T-helper 2 cell treated with Interferon-gamma antibody and Interleukin-4, amounts not matched to agents 5 μg/mL and 100 μg/mL, for 36 hours (primary cell): ENCODE results near the gene PDE6B.

Experiments used
- DNase-seq: peaks from one replicate; pipeline ENCODE4 v3.0.0; 2021; ENCODE audit warnings: low spot score
- H3K27ac Mint-ChIP-seq: one replicate; pipeline ENCODE4 v1.8.0; 2021; ENCODE audit warnings: mild to moderate bottlenecking, mixed read lengths
- H3K27me3 Mint-ChIP-seq: one replicate; pipeline ENCODE4 v1.8.0; 2021; ENCODE audit warnings: low read depth, mixed read lengths
- H3K36me3 Mint-ChIP-seq: one replicate; pipeline ENCODE4 v1.8.0; 2021; ENCODE audit warnings: low read depth, mixed read lengths
- H3K4me1 Mint-ChIP-seq: one replicate; pipeline ENCODE4 v1.8.0; 2021; ENCODE audit warnings: low read depth, mixed read lengths
- H3K4me3 Mint-ChIP-seq: one replicate; pipeline ENCODE4 v1.8.0; 2022; ENCODE audit warnings: mild to moderate bottlenecking, moderate library complexity, mixed read lengths
- H3K9me3 Mint-ChIP-seq: one replicate; pipeline ENCODE4 v1.8.0; 2021; ENCODE audit warnings: mixed read lengths

The PDE6B gene

DNA sequence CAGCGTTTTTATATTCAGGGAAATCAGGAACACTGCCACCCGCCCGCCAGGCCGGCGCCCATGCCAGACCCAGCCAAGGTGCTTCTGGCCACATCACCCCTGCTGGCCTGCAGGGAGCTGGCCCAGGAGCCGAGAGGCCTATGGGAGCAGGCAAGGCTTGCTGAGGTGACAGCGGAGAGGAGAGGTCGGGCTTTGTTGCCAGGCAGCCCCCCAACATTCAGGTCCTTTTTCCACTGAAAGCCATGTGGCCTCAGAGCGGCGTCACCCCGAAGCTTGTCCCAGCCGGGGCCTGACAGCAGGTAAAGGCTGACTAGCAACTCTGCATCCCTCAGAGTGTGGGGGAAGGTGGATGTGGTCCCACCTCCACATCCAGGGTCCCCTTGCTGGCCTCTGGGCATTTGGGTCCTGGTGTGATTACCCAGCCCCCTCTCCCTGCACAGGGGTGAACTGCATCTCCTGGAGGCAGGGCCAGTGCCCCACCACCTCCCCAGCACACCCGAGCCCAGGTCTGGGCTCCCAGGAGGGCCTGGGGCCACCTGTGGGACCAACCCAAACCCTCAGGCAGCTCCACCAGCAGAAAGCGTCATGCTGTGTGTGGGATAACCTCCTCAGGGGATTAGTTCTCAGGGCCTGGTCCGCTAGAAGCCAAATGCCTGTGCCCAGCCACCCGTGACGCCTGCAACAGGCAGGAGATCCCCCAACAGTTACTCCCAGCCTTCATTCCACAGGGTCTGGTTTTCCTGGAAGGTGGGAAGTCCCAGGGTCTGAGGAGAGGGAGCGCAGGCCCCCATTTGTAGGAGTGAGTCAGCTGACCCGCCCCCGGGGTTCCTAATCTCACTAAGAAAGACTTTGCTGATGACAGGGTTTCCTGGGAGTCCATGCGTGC lies at the start of gene PDE6B:
Gene PDE6B, plus strand, starts transcription at position 869 of the 886 bp plus-strand sequence. CDS start 54 bp downstream, outside the sequence.
- H3K27ac Mint-ChIP-seq: no peak within 1 kb of the TSS
- no peaks in the 10 kb centered on the region for H3K36me3 Mint-ChIP-seq
- DNase-seq: no peak
- no peaks in the 10 kb centered on the region for H3K4me1 Mint-ChIP-seq
- no peaks in the 10 kb centered on the region for H3K9me3 Mint-ChIP-seq
- no peaks in the 10 kb centered on the region for H3K27me3 Mint-ChIP-seq
- H3K4me3 Mint-ChIP-seq: no peak within 1 kb of the TSS

DNA sequence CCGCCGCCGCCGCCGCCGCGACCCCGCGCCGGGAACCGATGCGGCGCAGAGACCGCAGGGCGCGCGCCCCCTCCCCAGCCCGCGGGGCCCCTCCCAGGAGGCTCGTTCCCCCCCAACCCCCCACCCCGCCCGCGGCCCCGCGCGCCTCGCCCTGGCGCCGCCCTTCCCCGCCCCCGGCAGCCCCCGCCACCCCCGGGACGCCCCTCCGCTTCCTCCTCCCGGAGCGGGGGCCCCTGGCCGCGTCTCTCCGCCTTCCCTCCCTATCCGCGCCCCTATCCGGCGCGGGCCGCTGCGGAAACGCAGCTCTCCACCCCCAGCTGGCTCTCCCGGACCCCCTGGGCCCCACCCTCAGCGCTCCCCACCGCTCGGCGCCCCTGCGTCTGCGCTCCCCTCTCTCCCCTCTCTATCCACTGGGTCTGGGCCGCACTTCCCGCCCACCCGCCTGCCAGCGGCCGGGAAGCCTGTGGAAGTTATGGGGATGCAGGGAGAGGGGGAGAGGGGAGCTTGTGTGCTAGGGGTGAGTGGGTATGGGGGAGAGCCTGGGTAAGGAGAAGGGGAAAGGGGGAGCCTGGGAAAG lies 49.0 kb upstream of the PDE6B start, which contains the start of gene TMEM271:
Gene TMEM271, minus strand, starts transcription at position 51 of the 577 bp plus-strand sequence. CDS start 233 bp downstream, outside the sequence.
- H3K36me3 Mint-ChIP-seq: peaks cover 3% of the 10 kb centered on the region
- H3K4me1 Mint-ChIP-seq: peaks cover 6% of the 10 kb centered on the region
- peaks cover 2% of the 10 kb centered on the region for H3K9me3 Mint-ChIP-seq
- H3K27me3 Mint-ChIP-seq: peaks cover 57% of the 10 kb centered on the region
- H3K27ac Mint-ChIP-seq: peak within 1 kb of the TSS; percentile 52
- peak within 1 kb of the TSS; percentile 48 for H3K4me3 Mint-ChIP-seq
- no peak for DNase-seq

DNA sequence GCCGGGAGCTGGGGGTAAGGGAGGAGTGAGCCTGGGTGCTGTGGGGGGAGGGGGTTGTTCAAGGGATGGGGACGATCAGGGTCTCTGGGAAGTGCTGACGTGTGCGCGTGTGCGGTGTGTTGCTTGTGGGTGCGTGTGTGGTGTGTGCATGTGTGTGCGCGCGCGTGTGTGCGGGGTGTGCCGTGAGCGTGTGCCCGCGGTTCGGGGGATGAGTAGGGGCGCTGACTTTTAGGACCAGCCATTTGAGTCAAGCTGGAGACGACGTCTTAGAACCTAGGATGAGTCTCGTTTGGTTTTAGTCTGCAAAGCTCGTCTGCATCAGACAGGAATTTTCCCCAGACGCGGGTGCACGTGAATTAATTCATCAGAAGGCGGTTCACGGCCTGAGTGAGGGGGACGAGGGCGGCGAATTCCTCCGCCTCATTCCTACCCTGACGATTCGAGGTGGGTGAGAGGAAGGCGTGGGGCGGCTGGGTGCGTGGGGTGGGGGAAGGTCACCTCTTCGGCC lies 48.3 kb upstream of the PDE6B start:
- no peak for DNase-seq
- peaks cover 52% of the 10 kb centered on the region for H3K27me3 Mint-ChIP-seq

DNA sequence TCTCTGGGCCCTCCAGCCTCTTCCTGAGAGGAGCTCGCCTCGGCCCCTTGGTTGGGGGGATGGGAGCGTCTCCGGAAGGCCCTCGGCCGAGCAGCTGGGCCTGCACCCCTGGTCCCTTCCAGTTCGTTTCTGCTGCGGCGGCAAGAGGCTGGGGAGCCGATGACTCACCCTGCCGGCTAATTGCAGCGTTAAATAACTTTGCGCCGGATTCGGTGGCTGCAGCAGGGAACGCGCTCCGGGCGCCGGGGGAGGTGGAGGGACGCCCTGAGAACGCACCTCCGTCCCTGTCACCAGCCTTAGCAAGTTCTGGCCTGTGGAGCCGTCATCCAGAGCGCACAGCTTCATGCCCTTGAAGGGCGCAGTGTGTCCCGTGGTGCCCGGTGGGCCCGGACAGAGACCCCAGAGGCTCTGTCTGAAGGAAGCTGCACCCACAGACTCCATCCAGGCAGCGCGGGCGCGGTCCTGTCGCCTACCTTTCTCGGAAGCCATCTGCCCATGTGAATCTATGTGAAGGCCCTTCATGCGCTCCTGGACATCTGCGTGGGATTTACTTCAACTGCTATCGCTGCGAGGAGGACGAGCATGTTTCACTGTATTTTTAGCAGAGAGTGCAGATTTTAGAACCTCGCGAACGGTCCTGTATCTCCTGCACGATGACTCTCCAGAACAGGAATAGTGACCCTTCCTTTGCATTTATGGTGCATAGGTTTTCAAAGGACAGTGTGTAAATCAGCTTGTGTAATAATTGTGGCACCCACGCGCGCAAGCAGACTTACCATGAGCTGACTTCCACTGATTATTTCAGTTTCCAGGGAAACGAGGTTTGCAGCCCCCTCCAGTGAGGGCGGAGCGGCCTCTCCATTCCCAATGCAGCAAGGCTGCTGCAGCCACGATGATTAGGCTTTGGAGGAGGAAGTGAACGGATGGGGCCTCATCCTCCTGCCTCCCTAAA lies 47.6 kb upstream of the PDE6B start:
- Mint-ChIP-seq H3K27ac (peak overlapping the region; percentile 57), H3K36me3 (peaks cover 3% of the 10 kb centered on the region), H3K27me3 (peaks cover 49% of the 10 kb centered on the region), H3K4me1 (peaks cover 6% of the 10 kb centered on the region), H3K4me3 (no peak overlapping the region), H3K9me3 (no peaks in the 10 kb centered on the region)
- DNase-seq: no peak

More for the DNA sequence above, 48.3 kb upstream of the PDE6B start:
- Mint-ChIP-seq H3K27ac (peak overlapping the region; percentile 52), H3K9me3 (no peaks in the 10 kb centered on the region), H3K4me1 (peaks cover 6% of the 10 kb centered on the region), H3K36me3 (peaks cover 3% of the 10 kb centered on the region), H3K4me3 (peak overlapping the region; percentile 48)

DNA sequence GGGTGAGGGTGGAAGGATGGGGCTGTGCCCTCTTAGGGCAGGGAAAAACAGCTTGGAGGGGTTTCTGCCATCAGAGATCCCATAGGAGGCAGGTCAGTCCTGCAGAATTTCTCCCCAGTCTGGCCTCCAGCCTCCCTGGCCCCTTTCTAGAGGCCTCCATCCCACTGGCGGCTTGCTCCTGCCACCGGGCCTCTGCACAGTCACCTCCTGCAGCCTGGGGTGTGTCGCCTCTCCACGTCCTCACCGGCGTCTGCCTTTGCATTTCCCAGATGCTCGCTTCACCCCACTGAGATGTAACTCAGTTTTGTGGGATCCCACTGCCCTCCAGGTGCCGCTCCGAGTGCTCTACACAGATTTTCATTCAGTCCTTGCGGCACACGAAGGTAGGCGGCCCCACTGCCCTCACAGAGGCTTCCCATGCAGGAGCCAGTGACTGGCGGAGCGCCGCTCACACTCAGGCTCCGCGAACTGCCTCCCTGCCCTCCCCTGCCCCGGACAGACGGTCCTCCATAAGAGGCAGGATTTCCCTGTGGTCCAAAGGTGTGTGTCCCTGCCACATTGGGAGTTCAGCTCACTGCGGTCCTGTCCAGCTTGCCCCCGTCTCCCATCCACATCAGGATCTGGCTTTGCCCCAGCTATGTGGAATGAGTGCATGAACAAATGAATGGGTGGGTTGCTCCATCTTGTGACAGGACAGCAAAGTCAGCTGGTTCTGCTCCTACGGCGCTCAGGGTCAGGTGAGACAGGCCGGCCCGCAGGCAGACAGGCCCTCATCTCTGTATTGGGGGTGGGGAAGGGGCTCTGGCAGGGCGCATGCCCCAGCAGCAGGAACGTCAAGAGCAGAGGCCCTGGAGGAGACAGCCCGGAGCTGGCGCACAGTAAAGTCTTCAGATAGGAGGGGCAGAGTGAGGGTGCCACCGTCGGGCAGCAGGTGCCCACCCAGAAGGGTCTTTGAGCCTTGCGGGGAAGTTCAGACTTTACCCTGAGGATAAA lies 46.6 kb upstream of the PDE6B start:
- Mint-ChIP-seq H3K27ac (no peak overlapping the region), H3K4me1 (peaks cover 6% of the 10 kb centered on the region), H3K27me3 (peaks cover 43% of the 10 kb centered on the region), H3K36me3 (peaks cover 3% of the 10 kb centered on the region), H3K4me3 (no peak overlapping the region), H3K9me3 (peaks cover under 1% of the 10 kb centered on the region)
- DNase-seq: no peak

DNA sequence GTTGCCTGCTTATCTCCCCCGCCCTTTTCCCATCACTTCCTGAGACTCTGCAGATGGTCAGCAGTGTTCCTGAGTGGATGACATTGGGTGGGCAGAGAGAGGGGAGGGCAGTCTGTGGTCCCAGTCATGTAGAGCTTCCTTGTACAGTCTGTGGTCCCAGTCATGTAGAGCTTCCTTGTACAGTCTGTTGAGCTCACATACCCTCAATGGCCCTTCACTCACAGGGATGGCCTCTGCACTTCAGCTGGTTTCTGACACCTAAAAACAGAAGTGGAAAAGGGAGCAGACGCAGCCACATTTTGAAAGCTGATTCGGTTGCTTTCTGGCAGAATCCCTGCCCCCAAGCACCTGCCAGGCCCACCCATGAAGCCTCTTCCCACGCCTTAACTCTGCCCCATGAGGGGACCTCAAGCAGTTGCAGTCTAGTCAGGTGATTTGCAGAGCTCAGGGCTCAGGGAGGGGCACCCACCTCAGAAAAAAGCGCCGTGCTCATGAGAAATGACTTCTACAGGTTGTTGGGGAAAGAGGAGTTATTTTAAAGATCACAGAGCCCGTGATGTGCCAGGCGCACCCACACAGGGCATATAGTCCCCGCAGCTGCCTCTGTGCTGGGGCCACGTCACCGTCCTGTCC lies 45.7 kb upstream of the PDE6B start:
- Mint-ChIP-seq H3K9me3 (peaks cover 8% of the 10 kb centered on the region), H3K27me3 (peaks cover 35% of the 10 kb centered on the region), H3K36me3 (no peaks in the 10 kb centered on the region), H3K27ac (no peak overlapping the region), H3K4me3 (no peak overlapping the region), H3K4me1 (peaks cover 6% of the 10 kb centered on the region)
- DNase-seq: no peak

DNA sequence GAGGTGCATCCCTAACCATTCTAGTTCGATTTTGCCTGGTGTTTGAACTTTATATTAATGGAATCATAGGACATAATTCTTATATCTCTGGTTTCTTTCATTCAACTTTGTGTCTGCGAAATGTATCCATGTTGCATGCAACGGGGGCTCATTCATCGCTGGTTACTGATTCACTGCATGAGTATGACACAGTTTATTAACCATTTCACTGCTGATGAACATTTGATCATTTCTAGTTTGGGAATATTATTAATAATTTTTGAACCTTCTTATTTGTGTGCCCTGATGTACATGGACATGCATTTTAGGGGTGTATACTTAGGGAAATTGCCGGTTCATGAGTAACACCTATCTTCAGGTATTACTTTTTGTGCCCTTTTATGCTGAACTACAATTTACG lies 44.2 kb upstream of the PDE6B start:
- peaks cover 17% of the 10 kb centered on the region for H3K9me3 Mint-ChIP-seq
- no peaks in the 10 kb centered on the region for H3K36me3 Mint-ChIP-seq
- H3K4me3 Mint-ChIP-seq: no peak overlapping the region
- DNase-seq: no peak
- H3K4me1 Mint-ChIP-seq: peaks cover 6% of the 10 kb centered on the region
- no peak overlapping the region for H3K27ac Mint-ChIP-seq
- peaks cover 35% of the 10 kb centered on the region for H3K27me3 Mint-ChIP-seq

DNA sequence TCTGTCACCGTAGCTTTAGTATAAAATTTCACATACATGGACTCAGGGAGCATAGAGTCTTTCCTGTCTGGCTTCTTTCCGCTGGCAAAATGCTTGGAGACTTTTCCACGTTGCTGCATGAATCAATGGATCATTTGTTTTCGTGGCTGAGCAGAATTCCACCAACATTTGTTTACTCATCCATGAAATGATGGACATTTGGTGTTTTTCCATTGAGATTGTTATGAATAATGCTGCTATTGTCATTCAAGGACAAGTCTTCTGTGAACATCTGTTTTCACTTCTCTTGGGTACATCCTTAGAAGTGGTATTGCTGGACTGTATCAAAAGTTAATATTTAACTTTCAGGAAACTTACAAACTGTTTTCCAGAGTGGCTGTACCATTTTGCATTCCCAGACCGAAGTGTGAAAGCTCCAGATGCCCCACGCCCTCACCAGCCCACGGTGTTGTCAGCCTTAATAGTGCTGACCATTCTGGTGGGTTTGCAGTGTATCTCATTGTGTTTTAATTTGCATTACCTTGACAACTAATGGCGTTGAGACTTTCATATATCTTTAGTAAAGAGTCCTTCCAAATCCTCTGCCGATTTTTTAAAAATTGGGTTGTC lies 43.5 kb upstream of the PDE6B start:
- peaks cover 6% of the 10 kb centered on the region for H3K4me1 Mint-ChIP-seq
- H3K9me3 Mint-ChIP-seq: peaks cover 19% of the 10 kb centered on the region
- no peak overlapping the region for H3K4me3 Mint-ChIP-seq
- H3K27ac Mint-ChIP-seq: no peak overlapping the region
- DNase-seq: no peak
- H3K27me3 Mint-ChIP-seq: peaks cover 35% of the 10 kb centered on the region
- H3K36me3 Mint-ChIP-seq: no peaks in the 10 kb centered on the region

DNA sequence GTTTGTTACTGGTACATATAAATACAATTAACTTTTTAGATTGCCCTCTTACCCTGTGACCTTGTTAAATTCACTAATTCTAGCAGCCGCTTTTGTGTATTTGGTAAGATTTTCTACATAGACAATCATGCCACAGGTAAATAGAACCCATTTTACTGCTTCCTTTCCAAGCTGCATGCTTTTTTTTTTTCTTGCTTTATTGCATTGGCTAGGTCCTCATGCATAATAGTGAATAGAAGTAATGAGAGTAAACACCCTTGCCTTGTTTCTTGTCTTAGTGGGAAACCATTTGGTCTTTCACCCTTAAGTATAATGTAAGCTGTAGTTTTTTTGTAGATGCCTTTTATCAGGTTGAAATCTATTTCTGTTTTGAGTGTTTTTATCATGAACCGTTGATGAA lies 41.6 kb upstream of the PDE6B start:
- peaks cover 17% of the 10 kb centered on the region for H3K27me3 Mint-ChIP-seq
- peaks cover 23% of the 10 kb centered on the region for H3K9me3 Mint-ChIP-seq
- no peaks in the 10 kb centered on the region for H3K36me3 Mint-ChIP-seq
- DNase-seq: no peak
- H3K4me3 Mint-ChIP-seq: no peak overlapping the region
- H3K27ac Mint-ChIP-seq: no peak overlapping the region
- H3K4me1 Mint-ChIP-seq: no peaks in the 10 kb centered on the region

DNA sequence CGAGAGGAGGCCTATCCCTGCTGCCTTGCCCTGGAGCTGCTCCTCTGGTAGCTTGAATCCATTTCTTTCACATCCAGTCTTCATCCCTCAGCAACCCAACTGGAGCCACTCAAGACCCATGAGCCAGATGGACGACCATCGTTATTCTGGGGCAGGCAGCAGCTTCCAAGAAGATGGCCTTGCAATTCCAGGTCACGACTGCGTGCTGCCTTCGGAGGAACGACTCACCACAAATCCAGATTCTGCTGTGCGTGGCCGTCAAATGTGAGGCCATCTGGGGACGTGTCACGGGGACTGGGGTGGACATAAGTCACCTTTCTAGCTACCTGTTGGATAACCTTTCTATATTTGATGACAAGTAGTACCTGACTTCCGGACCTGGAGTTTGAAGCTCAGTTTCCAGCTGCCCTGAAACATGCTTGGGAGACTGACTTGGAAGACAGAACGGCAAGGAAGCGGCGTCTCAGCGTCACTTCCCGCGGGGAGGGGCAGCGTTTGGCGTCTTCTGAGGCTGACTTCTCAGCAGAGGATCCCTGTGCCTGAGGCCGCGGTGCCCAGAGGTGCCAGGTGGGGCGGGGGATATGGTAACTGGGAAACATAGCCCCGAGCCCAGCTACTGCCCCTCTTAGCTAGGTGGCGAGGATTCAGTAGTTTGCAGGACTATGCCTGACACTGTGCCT lies 37.6 kb upstream of the PDE6B start:
- Mint-ChIP-seq H3K4me3 (no peak overlapping the region), H3K4me1 (no peaks in the 10 kb centered on the region), H3K27ac (no peak overlapping the region), H3K27me3 (no peaks in the 10 kb centered on the region), H3K36me3 (no peaks in the 10 kb centered on the region), H3K9me3 (peaks cover 24% of the 10 kb centered on the region)
- DNase-seq: no peak

DNA sequence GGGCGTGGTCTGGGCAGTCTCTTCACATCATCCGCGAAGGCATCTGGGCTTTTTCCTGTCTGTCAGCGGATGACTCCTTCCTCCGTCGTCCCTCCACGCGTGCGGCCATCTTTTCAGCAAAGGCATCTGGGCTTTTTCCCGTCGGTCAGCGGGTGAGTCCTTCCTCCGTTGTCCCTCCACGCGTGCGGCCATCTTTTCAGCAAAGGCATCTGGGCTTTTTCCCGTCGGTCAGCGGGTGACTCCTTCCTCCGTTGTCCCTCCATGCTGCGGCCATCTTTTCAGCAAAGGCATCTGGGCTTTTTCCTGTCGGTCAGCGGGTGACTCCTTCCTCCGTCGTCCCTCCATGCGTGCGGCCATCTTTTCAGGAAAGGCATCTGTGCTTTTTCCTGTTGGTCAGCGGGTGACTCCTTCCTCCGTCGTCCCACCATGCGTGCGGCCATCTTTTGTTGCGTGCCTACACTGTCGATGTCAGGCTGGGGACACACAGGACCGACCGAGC lies 37.0 kb upstream of the PDE6B start:
- Mint-ChIP-seq H3K36me3 (no peaks in the 10 kb centered on the region), H3K27ac (no peak overlapping the region), H3K27me3 (no peaks in the 10 kb centered on the region), H3K4me3 (no peak overlapping the region), H3K4me1 (no peaks in the 10 kb centered on the region), H3K9me3 (peaks cover 27% of the 10 kb centered on the region)
- DNase-seq: no peak
